NT2/D1 (cell line): ENCODE data around the gene EIF4G3.

ENCODE experiments used
- DNase-seq: peaks from one replicate; pipeline ENCODE4 v3.0.0-alpha.2; 2011; ENCODE audit warnings: low read depth, low spot score
- H3K27me3 ChIP-seq: 2 replicates; pipeline ENCODE4 v1.6.0; 2011; ENCODE audit warnings: mild to moderate bottlenecking; ENCODE audit not compliant: insufficient read length, insufficient read depth
- H3K36me3 ChIP-seq: 2 replicates; pipeline ENCODE4 v1.6.1; 2011; ENCODE audit warnings: mild to moderate bottlenecking, low read length, mixed read lengths; ENCODE audit not compliant: insufficient read depth, insufficient read length
- H3K4me1 ChIP-seq: 2 replicates; pipeline ENCODE4 v1.5.1; 2011; ENCODE audit not compliant: insufficient read depth, insufficient read length
- H3K4me3 ChIP-seq: 2 replicates; pipeline ENCODE4 v1.5.1; 2011; ENCODE audit warnings: low read depth; ENCODE audit not compliant: insufficient read length
- H3K9ac ChIP-seq: 2 replicates; pipeline ENCODE4 v1.6.0; 2011; ENCODE audit warnings: low read depth; ENCODE audit not compliant: insufficient read length
- H3K9me3 ChIP-seq: 2 replicates; pipeline ENCODE4 v1.5.1; 2011; ENCODE audit warnings: mild to moderate bottlenecking, low read length; ENCODE audit not compliant: insufficient read depth
- SUZ12 ChIP-seq: IDR thresholded peaks from 2 replicates; pipeline ENCODE4 v1.6.1; 2011; ENCODE audit not compliant: insufficient read length, insufficient read depth; ENCODE audit errors: extremely low read depth
- YY1 ChIP-seq: IDR thresholded peaks from 2 replicates; pipeline ENCODE4 v1.6.1; 2011; ENCODE audit not compliant: insufficient read length, insufficient read depth
- ZNF274 ChIP-seq: IDR thresholded peaks from 2 replicates; pipeline ENCODE4 v1.6.1; 2011; ENCODE audit warnings: mild to moderate bottlenecking, low read depth, low read length

Gene EIF4G3

GRCh38 chr1:21022279-21023040 lies 154.2 kb downstream of the EIF4G3 start:
- no peak for TF ChIP-seq SUZ12
- TF ChIP-seq ZNF274: no peak
- TF ChIP-seq YY1: no peak
- Histone ChIP-seq H3K36me3 (no peaks in the 10 kb centered on the region), H3K9ac (no peak overlapping the region), H3K4me3 (no peak overlapping the region), H3K9me3 (peaks cover 15% of the 10 kb centered on the region), H3K4me1 (no peaks in the 10 kb centered on the region), H3K27me3 (no peaks in the 10 kb centered on the region)
- no peak for DNase-seq

GRCh38 chr1:21021311-21021710 lies 155.4 kb downstream of the EIF4G3 start:
- no peaks in the 10 kb centered on the region for H3K4me1 ChIP-seq
- H3K9me3 ChIP-seq: peaks cover 15% of the 10 kb centered on the region
- DNase-seq: no peak
- H3K27me3 ChIP-seq: no peaks in the 10 kb centered on the region
- no peak overlapping the region for H3K4me3 ChIP-seq
- TF ChIP-seq YY1: no peak
- TF ChIP-seq ZNF274: no peak
- no peak for TF ChIP-seq SUZ12
- H3K9ac ChIP-seq: no peak overlapping the region
- no peaks in the 10 kb centered on the region for H3K36me3 ChIP-seq

GRCh38 chr1:21020151-21020550 lies 156.5 kb downstream of the EIF4G3 start:
- H3K4me3 ChIP-seq: no peak overlapping the region
- H3K4me1 ChIP-seq: no peaks in the 10 kb centered on the region
- H3K36me3 ChIP-seq: no peaks in the 10 kb centered on the region
- H3K27me3 ChIP-seq: no peaks in the 10 kb centered on the region
- H3K9me3 ChIP-seq: peaks cover 11% of the 10 kb centered on the region
- DNase-seq: no peak
- TF ChIP-seq ZNF274 (no peak), SUZ12 (no peak), YY1 (no peak)
- no peak overlapping the region for H3K9ac ChIP-seq

GRCh38 chr1:21018673-21019072 lies 158.0 kb downstream of the EIF4G3 start:
- H3K9me3 ChIP-seq: peaks cover 6% of the 10 kb centered on the region; the same call in 1 of the 2 replicates
- DNase-seq: no peak
- TF ChIP-seq YY1 (no peak), ZNF274 (no peak), SUZ12 (no peak)
- no peak overlapping the region for H3K4me3 ChIP-seq
- no peaks in the 10 kb centered on the region for H3K4me1 ChIP-seq
- no peaks in the 10 kb centered on the region for H3K27me3 ChIP-seq
- no peak overlapping the region for H3K9ac ChIP-seq
- no peaks in the 10 kb centered on the region for H3K36me3 ChIP-seq

- Histone ChIP-seq H3K4me1 (no peaks in the 10 kb centered on the region), H3K9me3 (no peaks in the 10 kb centered on the region), H3K9ac (no peak overlapping the region), H3K4me3 (no peak overlapping the region), H3K27me3 (no peaks in the 10 kb centered on the region), H3K36me3 (no peaks in the 10 kb centered on the region)
- no peak for TF ChIP-seq YY1
- no peak for TF ChIP-seq ZNF274
- TF ChIP-seq SUZ12: no peak
- no peak for DNase-seq
Measured at GRCh38 chr1:21013510-21013909, 163.2 kb downstream of the EIF4G3 start.

GRCh38 chr1:21012937-21013336 lies 163.8 kb downstream of the EIF4G3 start:
- no peak for DNase-seq
- TF ChIP-seq ZNF274 (no peak), YY1 (no peak), SUZ12 (no peak)
- H3K4me3 ChIP-seq: no peak overlapping the region
- H3K9ac ChIP-seq: no peak overlapping the region
- no peaks in the 10 kb centered on the region for H3K36me3 ChIP-seq
- no peaks in the 10 kb centered on the region for H3K9me3 ChIP-seq
- no peaks in the 10 kb centered on the region for H3K27me3 ChIP-seq
- H3K4me1 ChIP-seq: no peaks in the 10 kb centered on the region

- no peaks in the 10 kb centered on the region for H3K36me3 ChIP-seq
- DNase-seq: no peak
- no peak overlapping the region for H3K9ac ChIP-seq
- no peak for TF ChIP-seq YY1
- no peak for TF ChIP-seq ZNF274
- TF ChIP-seq SUZ12: no peak
- H3K27me3 ChIP-seq: no peaks in the 10 kb centered on the region
- H3K4me3 ChIP-seq: no peak overlapping the region
- H3K4me1 ChIP-seq: no peaks in the 10 kb centered on the region
- H3K9me3 ChIP-seq: no peaks in the 10 kb centered on the region
Measured at GRCh38 chr1:21007876-21008275, 168.8 kb downstream of the EIF4G3 start.
